ENCODE data around the gene ZMPSTE24.
"Not testable (repeated sequence)": the region's sequence is repeated elsewhere in the genome, so short reads cannot be mapped to it uniquely, and the experiment has no call there.

Gene ZMPSTE24

DNA sequence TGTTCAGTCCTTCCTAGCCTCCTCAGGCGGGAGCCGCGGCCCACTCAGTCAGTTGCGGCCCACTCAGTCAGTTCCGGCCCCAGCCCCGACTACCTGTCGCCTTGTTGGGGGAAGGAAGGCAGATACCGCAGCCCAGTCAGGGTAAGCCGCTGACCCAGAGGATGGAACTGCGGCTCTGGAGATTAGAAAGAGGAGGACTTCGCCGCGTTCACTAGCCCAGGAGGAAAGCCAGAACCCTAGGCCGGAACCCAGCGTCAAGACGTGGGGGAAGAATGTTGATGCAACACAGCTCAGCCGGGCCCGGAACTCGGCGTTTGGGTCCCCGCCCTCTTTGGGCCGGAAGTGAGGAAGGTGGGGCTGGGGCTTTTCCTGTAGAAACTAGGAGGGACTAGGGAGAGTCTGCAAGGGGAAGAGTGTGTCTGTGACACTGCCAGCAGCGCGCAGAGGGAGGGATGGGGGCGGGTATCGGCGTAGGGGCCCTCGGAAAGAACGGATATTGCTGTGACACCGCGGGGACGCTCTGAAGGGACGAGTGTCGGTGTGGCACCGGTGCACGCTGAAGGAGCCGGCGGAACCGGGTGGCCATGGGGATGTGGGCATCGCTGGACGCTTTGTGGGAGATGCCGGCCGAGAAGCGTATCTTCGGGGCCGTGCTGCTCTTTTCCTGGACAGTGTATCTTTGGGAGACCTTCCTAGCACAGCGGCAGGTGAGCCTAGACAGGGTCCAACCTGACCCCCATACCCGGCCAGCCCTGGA, at the start of gene ZMPSTE24:
ZMPSTE24 (plus strand) TSS at position 549 of the 757 bp plus-strand sequence; CDS start at position 585, 36 bp downstream.
- DNase-seq: peak; percentile 96 to 98

DNA sequence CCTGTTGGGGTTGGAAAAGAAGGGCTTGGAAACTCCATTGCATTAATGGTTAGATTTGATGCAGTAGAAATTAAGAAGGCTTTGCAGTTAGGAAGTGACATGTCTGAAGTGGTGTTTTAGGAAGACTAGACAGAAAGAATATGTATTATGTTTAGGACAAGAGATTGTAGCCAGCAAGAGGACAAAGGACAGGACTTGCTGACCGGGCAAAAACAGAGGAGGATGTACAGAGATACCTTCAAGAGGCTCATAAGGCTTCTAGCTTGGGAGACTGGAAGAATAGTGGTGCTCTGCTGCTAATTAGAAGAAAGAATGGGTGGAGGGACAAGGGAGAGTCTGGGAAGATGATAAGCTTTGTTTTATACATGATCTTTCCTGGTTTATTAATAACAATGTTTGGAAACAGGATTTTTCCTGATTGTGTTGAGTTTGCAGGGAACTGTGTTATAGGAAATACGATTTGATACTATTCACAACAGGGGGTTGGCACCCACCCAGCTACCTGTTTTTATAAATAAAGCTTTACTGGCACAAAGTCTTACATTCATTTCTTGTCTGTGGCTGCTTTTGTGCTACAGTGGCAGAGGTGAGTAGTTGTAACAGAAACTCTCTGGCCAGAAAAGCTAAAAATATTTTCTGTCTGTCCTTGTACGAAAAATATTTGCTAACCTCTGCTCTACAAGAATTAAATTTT, 47.4 kb upstream of the ZMPSTE24 start:
- DNase-seq: no peak

DNA sequence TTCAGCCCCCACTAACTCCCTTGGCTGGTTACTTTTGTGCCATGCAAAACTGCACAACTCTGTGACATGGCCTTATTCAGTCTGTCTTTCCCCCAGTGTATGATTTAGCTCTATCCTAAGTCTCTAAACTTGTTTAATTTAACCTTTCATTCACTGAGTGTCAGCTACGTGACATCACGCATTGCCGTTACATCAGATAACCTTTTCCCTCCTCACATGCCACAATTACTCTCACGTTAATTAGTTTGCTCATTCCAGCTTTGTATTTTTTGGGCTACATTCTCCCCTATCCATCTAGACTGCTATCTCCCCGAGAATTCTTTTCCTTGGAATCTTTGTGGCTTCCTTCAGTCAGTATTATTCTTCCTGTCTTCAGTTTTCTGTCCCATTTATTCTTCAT, 39.7 kb upstream of the ZMPSTE24 start:
- no peak for DNase-seq

DNA sequence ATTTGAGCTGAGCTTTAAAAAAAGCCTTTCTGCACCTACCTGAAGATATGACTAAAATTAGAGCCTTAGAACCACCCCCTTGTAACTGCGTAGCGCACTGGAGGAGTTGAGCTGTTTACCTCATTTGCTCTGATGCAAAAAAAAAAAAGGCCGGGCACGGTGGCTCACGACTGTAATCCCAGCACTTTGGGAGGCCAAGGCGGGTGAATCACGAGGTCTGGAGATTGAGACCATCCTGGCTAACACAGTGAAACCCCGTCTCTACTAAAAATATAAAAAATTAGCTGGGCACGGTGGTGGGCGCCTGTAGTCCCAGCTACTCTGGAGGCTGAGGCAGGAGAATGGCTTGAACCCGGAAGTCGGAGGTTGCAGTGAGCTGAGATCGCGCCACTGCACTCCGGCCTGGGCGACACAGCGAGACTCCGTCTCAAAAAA, 36.5 kb upstream of the ZMPSTE24 start:
- DNase-seq: not testable (repeated sequence)

DNA sequence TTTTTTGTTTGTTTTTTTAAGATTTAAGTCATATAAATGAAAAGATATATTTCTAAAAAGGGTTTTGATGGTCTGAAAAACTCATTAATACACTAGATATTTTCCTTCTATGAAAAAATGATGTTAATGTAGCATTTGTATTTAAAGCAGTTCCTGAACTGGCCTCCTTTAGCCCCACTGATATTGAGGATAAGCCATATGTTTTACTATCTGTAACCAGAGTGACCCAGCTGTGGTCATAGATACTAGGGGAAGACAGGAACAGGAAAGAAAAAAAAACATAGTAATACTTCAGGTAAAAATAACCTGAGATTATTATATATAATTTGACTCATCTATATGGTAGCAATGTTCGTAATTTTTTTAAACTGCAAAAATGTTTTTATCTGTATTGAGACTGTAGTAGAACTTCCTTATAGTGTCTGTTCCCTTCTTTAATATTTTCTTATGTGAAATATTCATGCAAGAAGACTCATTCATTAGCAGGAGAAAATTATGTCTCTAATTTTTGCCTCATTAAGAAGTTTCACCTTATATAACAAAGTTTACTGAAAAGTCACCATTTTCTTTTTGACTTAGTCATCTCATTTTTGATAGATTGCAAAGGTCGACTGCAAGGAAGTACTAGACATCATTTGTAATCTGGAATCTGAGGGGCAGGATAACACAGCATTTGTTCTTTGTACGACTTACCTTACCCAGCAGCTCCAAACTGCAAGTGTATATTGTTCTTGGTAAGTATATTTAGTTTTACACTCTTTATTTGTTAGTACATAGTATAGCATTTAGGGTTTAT, 35.9 kb upstream of the ZMPSTE24 start:
- DNase-seq: no peak

DNA sequence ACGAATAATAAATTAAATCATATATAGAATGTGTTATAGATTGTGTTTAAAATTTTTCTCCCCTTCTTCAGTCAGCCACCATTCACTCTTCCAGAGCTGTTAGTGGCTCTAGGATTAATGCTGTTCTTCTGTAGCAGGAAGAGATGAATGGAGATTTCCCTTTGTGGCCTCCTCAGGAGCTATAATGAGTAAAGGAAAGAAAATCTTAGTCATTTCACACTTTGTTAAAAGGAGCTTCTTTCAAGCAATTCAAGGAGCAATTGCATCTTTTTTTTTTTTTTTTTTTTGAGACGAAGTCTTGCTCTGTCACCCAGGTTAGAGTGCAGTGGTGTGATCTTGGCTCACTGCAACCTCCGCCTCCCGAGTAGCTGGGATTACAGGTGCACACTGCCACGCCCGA, 34.0 kb upstream of the ZMPSTE24 start:
- no peak for DNase-seq

DNA sequence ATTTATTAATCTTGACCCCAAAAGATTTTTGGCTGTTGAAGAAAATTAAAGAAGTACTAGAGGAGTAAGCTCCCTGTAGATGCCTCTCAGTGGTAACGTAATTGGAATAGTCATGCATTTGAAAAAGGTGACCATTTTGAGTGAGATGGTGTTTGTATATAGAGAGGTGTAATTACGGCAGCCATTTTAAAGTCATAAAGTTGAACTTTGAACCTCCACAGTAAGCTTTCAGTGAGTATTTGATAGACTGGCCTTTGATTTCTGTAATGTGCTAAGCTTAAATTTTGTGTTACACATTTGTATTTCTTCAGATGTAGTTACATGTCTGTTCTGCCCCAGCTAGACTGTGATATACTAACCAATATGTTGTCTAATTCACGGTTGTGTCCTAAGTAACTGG, 31.8 kb upstream of the ZMPSTE24 start:
- no peak for DNase-seq

DNA sequence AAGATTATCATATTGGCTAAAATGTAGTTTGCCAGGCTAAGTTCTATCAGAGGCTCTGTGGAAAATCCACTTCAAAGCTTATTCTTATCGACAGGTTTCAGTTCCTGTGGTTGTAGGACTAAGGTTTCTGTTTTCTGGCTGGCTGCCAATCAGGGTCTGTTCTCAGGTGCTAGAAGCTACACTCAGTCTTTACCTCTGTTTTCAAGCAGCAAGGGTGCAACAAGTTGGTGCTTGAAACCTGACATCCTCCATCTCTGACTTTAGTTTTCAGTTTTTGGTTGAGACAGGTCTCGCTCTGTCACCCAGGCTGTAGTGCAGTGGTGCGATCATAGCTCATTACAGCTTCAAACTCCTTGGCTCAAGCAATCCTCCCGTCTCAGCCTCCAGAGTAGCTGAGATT, 25.6 kb upstream of the ZMPSTE24 start:
- DNase-seq: no peak

DNA sequence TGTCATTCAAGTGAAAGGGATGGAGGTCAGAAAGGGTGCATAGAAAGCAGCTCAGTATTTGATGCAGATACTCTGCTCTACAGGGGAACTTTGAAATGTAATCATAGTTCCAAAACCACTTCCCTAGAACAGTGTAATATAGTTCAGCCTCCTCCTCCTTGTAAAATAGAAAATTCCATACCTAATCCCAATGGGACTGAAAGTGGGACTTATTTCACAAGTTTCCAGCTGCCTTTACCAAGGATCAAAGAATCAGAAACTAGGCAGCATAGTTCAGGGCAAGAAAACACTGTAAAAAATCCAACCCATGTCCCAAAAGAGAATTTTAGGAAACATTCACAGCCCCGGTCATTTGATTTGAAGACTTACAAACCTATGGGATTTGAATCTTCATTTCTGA, 18.4 kb upstream of the ZMPSTE24 start:
- DNase-seq: no peak

DNA sequence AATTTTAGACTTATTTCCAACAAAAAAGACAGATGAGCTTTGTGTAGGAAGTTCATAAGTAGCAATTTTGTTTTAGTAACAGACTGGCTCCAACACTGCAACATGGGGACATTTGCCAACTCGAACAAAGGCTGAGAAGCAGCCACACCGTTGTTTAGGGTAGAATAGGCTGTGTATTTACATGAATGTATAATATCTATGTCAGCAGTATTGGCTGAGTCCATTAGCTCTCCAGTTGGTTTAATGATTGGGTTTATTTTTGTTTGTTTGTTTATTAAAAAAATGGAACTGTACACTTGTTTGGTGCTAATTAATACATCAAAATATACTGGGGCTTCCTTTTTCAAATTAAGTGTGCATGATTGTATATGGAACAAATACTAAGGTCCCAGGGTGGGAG, 17.6 kb upstream of the ZMPSTE24 start:
- DNase-seq: no peak

DNA sequence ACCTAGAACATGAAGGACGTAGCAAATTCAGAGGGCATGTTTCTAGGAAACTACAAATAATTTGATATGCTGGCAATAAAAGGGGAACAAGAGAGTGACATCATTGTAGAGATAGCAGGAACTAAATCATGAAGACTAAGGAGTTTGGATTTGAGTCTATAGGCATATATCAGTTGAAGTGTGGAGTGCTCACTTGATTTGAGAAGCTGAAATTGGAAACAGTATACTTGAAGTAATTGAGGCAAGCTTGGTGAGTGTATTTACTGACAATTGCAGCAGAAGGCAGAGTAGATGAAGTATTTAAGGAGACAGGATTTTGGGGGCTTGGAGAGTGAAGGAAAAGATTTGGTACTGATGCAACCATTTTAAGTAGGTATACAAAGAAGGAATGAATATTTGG, 16.7 kb upstream of the ZMPSTE24 start:
- DNase-seq: no peak

DNA sequence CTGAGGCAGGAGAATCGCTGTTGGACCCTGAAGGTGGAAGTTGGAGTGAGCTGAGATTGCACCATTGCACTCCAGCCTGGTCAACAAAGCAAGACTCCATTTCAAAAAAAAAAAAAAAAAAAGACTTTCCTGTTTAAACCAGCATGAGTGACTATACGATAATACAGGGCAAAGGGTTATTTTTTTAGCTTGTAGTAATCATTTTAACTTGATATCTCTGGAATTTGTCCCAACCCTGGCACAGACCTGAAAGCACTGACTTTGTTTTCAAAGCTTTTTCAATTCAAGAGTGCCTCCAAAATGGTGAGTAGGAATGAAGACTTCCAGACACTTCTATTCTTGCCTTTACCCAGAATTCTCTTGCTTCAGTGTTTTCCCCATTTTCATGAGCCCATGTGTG, 14.7 kb upstream of the ZMPSTE24 start:
- no peak for DNase-seq

DNA sequence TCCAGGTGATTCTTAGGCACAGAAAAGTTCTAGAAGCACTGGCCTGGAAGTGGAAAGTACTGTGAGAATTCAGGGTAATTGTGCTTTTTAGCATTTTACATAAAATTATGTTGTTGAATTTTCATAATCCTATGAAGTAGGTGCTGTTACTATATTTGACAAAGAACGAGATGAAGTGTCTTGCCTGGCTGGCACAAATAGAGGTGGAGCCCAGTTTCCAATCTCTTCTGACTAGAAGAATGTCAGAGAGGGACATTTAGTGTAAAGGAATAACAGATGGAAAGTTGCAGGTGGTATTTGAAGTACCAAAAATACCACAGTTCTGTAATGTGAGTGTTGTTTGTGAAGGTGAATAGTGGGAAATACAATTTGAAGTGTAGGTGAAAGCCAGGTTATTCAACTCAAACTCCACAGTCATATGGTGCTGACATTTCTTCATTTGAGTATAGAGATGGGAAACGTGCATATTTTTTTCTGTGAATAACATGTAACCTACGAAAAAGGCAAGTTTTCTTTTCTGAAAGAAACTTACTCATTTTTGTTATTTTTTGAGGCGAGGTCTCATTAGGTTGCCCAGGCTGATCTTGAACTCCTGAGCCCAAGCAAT, 13.8 kb upstream of the ZMPSTE24 start:
- DNase-seq: no peak

DNA sequence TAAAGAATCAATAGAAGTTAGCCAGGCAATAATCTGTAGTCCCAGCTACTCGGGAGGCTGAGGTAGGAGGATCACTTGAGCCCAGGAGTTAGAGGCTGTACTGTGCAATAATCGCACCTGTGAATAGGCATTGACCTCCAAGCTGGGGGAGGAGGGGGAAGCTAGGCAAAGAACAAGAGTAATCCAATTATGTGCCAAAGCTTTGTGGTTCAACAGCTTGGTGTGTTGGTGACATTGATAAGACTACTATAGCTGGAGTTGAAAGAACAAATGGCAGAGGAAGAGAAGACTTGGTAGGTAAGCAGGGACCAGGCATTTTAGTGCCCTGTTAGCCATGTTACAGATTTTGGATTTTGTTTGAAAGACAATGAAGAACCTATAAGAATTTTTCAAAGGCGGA, 12.3 kb upstream of the ZMPSTE24 start:
- no peak for DNase-seq

DNA sequence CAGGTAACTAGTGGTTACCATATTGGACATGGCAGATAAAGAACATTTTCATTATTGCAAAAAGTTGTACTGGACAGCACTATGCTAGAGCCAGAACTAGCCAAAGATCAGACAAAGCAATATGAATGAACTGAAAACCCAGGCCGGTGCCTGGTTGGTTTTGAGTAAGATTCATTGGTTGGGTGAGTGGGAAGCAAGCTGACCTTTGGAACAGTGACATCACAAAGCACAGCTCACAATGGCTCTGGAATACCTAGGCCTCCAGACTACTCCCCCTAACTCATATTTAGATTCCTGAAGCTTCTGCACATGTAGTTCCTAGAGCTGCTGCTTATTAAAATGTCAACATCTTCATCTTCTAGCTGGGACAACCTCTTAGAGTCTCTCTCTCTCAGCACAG, 10.4 kb upstream of the ZMPSTE24 start, which contains the start of gene TMCO2:
TMCO2 (plus strand) TSS at position 283 of the 400 bp plus-strand sequence; CDS start at position 340, 57 bp downstream.
- no peak for DNase-seq

DNA sequence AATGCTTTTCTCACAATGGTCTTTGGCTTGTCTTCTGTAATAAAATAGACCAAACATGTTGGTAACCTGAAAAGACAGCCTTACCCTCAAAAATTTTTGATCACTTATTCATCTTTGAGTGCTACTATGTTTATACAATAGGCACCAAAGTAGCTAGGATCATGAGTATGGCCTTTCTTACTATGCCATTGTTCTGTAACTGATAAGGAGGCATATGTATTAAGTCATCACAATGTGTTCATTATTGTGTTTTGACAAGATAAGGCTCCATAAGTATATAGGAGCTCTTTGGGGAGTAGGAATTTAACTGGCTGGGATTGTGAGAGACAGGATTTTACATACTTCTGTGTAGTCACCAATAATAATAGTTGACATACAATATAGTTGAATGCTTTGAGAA, 9.6 kb upstream of the ZMPSTE24 start:
- DNase-seq: no peak

DNA sequence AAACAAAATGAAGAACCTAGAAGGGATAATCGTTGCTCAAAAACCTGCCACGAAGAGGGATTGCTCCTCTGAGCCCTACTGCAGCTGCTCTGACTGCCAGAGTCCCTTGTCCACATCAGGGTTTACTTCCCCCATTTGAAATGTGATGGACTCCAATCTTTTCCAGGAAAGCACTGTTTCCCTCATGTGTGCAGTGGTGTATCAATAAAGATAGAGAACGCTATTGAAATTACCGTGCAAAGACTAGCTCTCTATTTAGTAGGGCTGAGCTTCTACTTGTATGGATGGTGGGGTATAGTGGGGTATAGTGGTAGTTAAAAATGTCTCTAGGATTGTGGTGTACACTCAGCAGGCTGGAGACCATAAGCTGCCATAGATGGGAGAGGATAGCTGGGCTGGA, 6.6 kb upstream of the ZMPSTE24 start:
- DNase-seq: no peak

DNA sequence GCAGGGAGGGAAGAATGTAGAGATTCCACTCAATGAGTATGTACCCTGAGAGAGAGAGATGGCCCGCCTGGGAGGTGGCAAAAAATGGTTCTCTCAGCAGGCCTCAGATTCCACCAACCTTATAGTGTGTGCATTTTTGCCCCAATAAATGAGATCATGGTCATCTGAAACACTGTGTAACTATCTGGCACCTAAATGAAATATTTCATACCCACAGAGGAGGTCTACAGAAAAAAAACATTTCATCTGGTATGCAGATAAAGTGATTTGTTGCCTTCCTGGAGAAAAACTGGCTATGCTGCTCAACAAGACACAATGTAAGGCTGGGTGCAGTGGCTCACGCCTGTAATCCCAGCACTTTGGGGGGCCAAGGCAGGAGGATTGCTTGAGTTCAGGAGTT, 5.4 kb upstream of the ZMPSTE24 start:
- no peak for DNase-seq

DNA sequence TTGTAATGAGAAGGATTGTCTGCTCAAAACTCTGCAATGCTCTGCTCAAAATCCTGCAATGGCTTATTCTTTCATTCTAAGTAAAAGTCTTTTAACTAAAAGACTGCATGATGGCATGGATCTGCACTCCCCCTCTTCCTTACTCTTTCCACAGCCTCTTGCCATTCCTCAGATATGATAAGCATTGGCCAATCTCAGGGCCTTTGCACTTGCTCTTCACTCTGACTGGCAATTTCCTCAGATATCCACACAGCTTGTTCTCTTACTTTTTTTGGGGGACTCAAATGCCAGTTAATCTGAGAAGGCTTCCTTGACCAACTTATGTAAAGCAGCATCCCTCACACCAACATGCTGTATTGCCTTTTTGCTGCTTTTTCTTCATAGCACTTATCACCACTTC, 2.8 kb upstream of the ZMPSTE24 start:
- no peak for DNase-seq

DNA sequence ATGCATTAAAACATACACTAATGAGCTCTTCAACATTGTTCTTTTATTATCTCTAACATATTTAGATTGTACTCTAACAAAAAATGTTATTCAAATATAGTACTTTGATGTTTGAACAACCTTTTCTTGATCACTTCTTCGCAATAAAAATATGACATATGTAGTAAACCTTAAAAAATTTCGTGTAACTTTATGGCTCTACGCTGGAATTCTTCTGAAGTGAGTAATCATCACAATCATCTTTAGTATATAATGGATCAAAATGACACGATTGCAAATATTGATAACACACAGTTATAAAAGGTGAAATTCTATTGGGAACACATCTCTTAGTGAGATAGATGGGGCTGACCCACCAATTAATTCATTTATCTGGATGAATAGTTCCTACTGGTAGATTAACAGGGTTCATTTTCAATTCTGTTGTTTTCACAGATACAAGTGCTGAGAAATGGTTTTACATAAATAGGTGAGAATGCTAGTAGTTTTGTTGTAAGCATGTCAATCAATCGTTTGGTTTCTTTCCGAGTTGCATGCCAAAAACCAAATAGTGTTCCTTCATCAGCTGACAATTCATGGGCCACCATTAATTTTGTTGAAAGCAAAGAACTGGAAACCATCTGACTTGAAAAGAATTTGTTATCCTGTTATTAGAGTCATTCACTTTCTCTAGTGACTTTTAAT, 1.5 kb upstream of the ZMPSTE24 start:
- no peak for DNase-seq

DNA sequence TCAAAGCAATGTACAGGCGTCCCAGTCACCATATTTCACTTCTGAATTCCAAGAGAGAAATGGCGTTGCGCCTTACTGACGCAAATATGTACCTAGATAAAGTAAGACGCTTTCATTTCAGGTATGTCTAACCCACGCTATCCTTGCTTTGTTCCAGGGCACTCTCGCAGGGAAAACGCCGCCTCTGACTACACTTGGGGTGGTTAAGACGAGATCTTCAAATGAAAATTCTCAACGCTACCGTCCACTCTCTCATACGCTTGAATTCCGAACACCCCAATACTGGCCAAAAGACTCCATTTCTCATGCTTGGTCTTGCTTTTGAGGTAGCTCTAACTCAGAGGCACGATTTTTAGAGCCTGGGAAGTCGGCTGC, 736 bp upstream of the ZMPSTE24 start:
- DNase-seq: peak in 1 of 2 experiments; percentile 35

DNA sequence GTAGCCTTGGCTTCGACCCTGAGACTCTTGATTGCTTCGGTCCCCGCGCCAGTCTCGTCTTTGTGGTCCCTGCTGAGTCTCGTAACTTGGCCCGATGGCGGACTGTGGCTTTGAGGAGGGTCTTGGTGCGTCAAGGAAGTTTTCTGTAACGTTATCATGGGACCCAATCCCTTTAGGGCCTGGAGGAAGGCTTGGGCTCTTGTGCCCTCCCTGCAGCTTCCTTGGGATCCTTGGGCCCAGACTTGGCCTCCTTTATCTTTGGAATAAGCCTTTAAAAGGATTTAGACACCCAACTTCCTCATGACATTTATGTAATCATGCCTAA, 371 bp downstream of the ZMPSTE24 start:
- DNase-seq: no peak

DNA sequence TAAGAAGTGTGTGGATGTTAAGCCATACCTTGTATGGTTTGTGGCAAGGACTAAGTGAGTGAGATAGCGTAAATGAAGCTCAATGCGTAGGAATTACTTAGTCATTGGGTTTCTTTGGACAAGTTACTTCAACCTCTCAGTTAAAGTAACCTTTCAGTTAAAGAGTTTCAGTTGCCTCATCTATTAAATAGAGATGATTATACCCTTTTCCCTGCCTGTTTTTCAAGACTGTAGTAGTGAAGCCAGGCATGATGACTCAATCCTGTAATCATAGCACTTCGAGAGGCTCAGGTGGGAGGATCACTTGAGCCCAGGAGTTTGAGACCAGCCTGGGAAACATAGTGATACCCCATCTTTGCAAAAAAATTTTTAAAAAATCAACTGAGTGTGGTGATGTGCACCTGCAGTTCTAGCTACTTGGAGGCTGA, 6.3 kb downstream of the ZMPSTE24 start:
- no peak for DNase-seq
